ENCODE measurements around the gene CHRDL2. TPM values are rescaled to one million over a fixed set of nuclear protein-coding genes. Genes with fewer than 3 reads are reported as not detected.

The CHRDL2 gene
- total and polyA plus RNA-seq, 2 donors (not counting 3 experiments of a cell fraction or from before 2014, with no cell fraction given), result not detected

- dilution Hi-C loops (cut with MboI; ENCODE audit: extremely low pct_ligation_motif_present, low sequenced_read_pairs) (no loop called here), intact Hi-C loops (cut with micrococcal nuclease) (no loop called here)
- H3K27ac ChIP-seq (ENCODE audit: insufficient read depth, low read depth, low read length), result no peak overlapping the region
- no peaks in the 10 kb centered on the region for H3K79me2 ChIP-seq (ENCODE audit: control insufficient read depth, insufficient read depth, low read length)
- TF ChIP-seq JUN (IDR thresholded peaks at IDR 0.05; ENCODE audit: borderline replicate concordance, insufficient read depth, insufficient read length, low read depth) (no peak), MAX (IDR thresholded peaks at IDR 0.05; ENCODE audit: insufficient read depth, insufficient read length) (no peak), MYC (IDR thresholded peaks at IDR 0.05; ENCODE audit: low read depth, low read length) (no peak), EZH2 (IDR thresholded peaks at IDR 0.05; ENCODE audit: borderline replicate concordance, low read depth, low read length, severe bottlenecking) (no peak), FOS (IDR thresholded peaks at IDR 0.05; ENCODE audit: borderline replicate concordance, insufficient read depth, low read length) (no peak), POLR2AphosphoS5 (IDR thresholded peaks at IDR 0.05; ENCODE audit: insufficient read depth, low read depth, low read length) (no peak), POLR2A (IDR thresholded peaks at IDR 0.05; ENCODE audit: low read depth, low read length) (no peak), GATA2 (IDR thresholded peaks at IDR 0.05; ENCODE audit: insufficient read depth, insufficient read length, low read depth, low read length) (no peak), CTCF (IDR thresholded peaks at IDR 0.05; ENCODE audit: extremely low read depth in 1 of 2, insufficient read depth in 1 of 2, low read depth in 1 of 2, low read length in 2 of 2) (no peak)
- H3K27me3 ChIP-seq (ENCODE audit: control insufficient read depth in 2 of 2, insufficient read depth in 2 of 2, low read length in 2 of 2), result no peaks in the 10 kb centered on the region
- H3K4me1 ChIP-seq (ENCODE audit: control insufficient read depth, extremely low read depth, insufficient read depth, low read length), result no peaks in the 10 kb centered on the region
- H3K9ac ChIP-seq (replicated peaks; ENCODE audit: extremely low read depth, insufficient read depth, low read length), result no peak overlapping the region
- H3K4me3 ChIP-seq (replicated peaks in 1 of 3; ENCODE audit: insufficient read depth in 1 of 3, low read depth in 1 of 3, low read length in 3 of 3), result no peak overlapping the region
- ChIA-PET CTCF (interaction anchor here (1.3 to 2.7 kb wide), 3 partner anchors 9 to 103 kb away, joined by 3 to 15 read pairs (median 3); no protein-coding TSS in a partner anchor), POLR2A (no interaction called here)
- no peaks in the 10 kb centered on the region for H3K36me3 ChIP-seq (ENCODE audit: control insufficient read depth in 2 of 2, extremely low read depth in 1 of 2, insufficient read depth in 2 of 2, low read length in 2 of 2)
- FAIRE-seq, result no peak
- H3K4me2 ChIP-seq (ENCODE audit: insufficient read depth, low read length), result no peak overlapping the region
- H2AFZ ChIP-seq (ENCODE audit: low read depth, low read length), result no peak overlapping the region
- no peaks in the 10 kb centered on the region for H3K9me3 ChIP-seq (replicated peaks; ENCODE audit: control insufficient read depth, insufficient read depth, low read length)
- no peaks in the 10 kb centered on the region for H4K20me1 ChIP-seq (replicated peaks; ENCODE audit: control insufficient read depth, extremely low read depth, insufficient read depth, low read length)
- no peaks in the 10 kb centered on the region for H3K9me1 ChIP-seq (replicated peaks; ENCODE audit: control insufficient read depth, extremely low read depth, insufficient read depth, low read length)
- no TSS peak for BruUV-seq (replicated peaks)
- no peak for DNase-seq (ENCODE audit: low read depth, low spot score)
Measured at GRCh38 chr11:74673693-74674360, 57.4 kb downstream of the CHRDL2 start.
